DND-41 (cell line): ENCODE measurements around the gene KLF3.

Experiments
- EZH2 ChIP-seq: IDR thresholded peaks from 3 replicates; pipeline ENCODE4 v1.6.1; 2012; ENCODE audit warnings: borderline replicate concordance, low read depth, mild to moderate bottlenecking, moderate library complexity, low read length, inconsistent platforms; ENCODE audit not compliant: severe bottlenecking
- TF ChIP-seq, protein P1 (sequence below): IDR thresholded peaks from 2 replicates; pipeline ENCODE4 v1.5.1; 2012; ENCODE audit warnings: borderline replicate concordance, low read length, moderate library complexity, mild to moderate bottlenecking; ENCODE audit not compliant: poor library complexity, severe bottlenecking; ENCODE audit errors: extremely low read depth

DNA sequence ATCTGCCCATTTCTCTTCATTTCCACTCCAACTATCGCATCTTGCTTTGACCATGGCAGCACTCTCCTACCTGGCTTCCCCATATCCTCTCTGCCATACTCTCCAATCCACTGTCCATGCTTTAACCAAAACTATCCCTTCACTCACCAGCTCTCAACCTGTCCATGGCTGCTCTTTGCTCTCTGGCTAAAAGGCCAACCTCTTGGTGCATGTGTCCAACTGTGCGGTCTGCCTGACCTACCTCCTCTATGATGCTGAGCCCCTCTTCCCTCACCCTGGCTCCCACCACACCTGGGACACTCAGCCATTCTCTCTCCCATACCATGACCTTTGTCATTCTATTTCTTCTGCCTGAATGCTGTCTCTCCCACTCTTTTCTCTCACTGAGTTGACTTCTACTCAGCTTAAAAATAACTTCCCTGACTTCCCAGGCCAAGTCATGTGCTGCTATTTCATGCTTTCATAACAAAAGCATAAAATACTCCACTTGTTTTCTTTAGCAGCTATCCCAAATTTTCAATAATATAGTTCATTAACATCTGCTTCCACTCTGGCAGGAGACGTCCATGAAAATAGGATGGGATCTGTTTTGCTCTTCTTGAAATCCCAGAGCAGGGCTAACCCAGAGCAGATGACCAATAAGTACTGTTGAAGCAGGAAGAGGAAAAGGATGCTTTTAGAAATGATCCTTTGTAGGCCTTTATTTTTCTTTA is 29.8 kb upstream of the KLF3 start:
- TF ChIP-seq, protein P1, sequence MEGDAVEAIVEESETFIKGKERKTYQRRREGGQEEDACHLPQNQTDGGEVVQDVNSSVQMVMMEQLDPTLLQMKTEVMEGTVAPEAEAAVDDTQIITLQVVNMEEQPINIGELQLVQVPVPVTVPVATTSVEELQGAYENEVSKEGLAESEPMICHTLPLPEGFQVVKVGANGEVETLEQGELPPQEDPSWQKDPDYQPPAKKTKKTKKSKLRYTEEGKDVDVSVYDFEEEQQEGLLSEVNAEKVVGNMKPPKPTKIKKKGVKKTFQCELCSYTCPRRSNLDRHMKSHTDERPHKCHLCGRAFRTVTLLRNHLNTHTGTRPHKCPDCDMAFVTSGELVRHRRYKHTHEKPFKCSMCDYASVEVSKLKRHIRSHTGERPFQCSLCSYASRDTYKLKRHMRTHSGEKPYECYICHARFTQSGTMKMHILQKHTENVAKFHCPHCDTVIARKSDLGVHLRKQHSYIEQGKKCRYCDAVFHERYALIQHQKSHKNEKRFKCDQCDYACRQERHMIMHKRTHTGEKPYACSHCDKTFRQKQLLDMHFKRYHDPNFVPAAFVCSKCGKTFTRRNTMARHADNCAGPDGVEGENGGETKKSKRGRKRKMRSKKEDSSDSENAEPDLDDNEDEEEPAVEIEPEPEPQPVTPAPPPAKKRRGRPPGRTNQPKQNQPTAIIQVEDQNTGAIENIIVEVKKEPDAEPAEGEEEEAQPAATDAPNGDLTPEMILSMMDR = no peak
- no peak for TF ChIP-seq EZH2
